GM21360 (cell line): Measurements from ENCODE around the gene FAM177A1.

Experiments
- ATAC-seq: cut with Tn5 transposase; IDR thresholded peaks from one replicate; pipeline ENCODE4 v1.9.1; 2021; ENCODE audit warnings: mild to moderate bottlenecking, moderate library complexity; ENCODE audit not compliant: unreplicated experiment

FAM177A1 gene

DNA sequence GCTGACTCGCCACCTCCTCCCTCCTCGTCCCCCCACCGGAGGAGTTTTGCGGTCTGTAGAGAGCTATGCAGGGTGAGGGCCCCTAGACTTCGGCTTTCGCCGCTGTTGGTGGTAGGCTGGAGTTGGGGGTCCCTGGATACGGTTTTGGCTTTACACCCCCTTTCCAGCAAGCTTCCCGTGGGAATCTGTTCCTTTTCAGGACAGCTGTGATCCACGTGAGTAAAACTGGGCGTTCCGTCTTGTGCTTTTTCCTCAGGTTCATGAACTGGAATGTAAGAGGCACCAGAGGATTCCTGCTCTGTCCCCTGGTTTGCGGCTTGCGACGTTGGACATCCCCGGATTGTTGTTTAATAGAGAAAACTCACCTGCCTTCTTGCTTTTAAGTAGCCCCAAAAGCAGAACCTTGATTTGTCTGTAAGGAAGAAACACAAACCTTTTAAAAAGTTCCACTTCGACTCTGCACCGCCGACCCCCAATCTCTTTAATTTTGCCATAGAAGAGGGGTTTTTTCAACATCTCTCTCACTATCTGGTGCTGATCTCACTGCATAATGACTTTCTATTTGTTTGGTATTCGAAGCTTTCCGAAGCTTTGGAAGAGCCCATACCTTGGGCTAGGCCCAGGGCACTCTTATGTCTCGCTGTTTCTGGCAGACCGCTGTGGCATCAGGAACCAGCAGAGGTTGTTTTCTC, 76.8 kb downstream of the FAM177A1 start:
- ATAC-seq = peak; percentile 43

DNA sequence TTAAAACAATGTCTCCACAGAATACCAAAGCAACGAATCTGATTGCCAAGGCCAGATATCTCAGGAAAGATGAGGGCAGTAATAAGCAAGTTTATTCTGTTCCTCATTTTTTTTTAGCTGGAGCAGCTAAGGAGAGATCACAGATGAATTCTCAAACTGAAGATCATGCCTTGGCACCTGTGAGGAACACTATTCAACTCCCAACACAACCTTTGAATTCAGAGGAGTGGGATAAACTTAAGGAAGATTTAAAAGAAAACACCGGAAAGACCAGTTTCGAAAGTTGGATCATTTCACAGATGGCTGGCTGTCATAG, 77.3 kb downstream of the FAM177A1 start:
- ATAC-seq = no peak

DNA sequence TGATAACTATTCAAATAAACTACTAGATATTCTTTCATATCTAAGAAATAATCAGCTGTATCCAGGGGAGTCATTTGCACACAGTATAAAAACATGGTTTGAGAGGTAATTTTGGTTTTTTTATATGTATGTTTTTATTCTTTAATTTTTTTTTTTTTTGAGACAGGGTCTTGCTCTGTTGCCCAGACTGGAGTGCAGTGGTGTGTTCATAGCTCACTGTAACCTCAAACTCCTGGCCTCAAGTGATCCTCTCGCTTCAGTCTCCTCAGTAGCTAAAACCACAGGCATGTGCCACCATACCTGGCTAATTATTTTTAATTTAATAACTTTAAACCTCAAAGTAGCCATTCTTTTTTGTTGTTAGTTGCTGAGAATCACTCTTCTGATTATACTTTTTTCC, 78.1 kb downstream of the FAM177A1 start:
- ATAC-seq = no peak
